SK-N-MC (cell line): ENCODE data around the gene GRIP2.

Experiments
- EZH2 ChIP-seq: fragments of 200-600 bp; sonication (generic); IDR thresholded peaks from one replicate; pipeline ENCODE4 v1.6.1; 2017; ENCODE audit warnings: antibody characterized with exemption
- FOXP2 ChIP-seq: optimal IDR thresholded peaks from 2 replicates; pipeline ENCODE3; 2011; ENCODE audit warnings: mild to moderate bottlenecking, moderate library complexity; ENCODE audit not compliant: insufficient read depth; ENCODE audit errors: extremely low read length, control extremely low read depth

GRCh38 chr3:14475621-14476020, 64.5 kb downstream of the GRIP2 start:
- TF ChIP-seq FOXP2 (no peak), EZH2 (no peak)
